ENCODE measurements around the gene HINT3.
A peak's percentile ranks its signal among the peaks of the same experiment; 100 is the strongest.
"Not testable (repeated sequence)": the region's sequence is repeated elsewhere in the genome, so short reads cannot be mapped to it uniquely, and the experiment has no call there.

Gene HINT3

DNA sequence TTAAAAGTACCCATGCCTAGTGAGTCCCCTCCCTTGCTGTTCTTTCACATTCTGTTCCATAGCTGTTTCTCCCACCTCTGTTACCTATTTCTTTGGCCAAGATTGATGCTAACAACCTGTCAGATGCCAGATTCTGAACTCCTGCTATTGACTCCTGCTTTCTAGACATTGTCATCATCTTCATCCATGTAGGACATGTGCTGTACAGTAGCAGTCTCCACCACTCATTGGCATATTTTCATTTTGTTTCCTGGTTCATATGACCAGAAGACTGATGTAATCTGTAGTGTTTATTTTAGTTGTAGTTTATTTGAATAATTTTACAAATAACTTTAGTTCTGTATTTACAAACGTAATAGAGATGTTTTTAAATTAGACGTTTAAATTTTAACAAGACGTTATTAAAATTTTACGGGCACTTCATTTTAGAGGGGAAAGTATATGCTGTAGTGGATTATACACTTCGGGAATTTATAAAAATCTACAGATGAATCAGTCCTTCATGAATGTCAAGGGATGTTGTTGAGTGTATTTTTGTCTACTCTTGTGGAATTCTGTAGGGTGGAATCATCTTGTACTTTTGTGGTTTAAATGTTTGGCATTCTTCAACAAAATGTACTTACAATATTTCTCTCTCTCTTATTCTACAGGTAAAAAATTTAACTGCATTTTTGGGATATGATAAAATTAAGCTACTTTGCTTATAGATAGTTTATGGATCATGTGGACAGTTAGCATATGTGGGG lies 63.9 kb downstream of the HINT3 start:
- no peak for DNase-seq (ENCODE audit: low read depth)

GRCh38 chr6:126023474-126023873 lies 66.9 kb downstream of the HINT3 start:
- not testable (repeated sequence) for H3K4me3 ChIP-seq (ENCODE audit: low read length)
- peak; percentile 22 for DNase-seq (ENCODE audit: low read depth)

More for the DNA sequence above, 63.9 kb downstream of the HINT3 start:
- no peak overlapping the region for H3K4me3 ChIP-seq (ENCODE audit: low read length)
- TF ChIP-seq, protein P1, sequence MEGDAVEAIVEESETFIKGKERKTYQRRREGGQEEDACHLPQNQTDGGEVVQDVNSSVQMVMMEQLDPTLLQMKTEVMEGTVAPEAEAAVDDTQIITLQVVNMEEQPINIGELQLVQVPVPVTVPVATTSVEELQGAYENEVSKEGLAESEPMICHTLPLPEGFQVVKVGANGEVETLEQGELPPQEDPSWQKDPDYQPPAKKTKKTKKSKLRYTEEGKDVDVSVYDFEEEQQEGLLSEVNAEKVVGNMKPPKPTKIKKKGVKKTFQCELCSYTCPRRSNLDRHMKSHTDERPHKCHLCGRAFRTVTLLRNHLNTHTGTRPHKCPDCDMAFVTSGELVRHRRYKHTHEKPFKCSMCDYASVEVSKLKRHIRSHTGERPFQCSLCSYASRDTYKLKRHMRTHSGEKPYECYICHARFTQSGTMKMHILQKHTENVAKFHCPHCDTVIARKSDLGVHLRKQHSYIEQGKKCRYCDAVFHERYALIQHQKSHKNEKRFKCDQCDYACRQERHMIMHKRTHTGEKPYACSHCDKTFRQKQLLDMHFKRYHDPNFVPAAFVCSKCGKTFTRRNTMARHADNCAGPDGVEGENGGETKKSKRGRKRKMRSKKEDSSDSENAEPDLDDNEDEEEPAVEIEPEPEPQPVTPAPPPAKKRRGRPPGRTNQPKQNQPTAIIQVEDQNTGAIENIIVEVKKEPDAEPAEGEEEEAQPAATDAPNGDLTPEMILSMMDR (conservative IDR thresholded peaks at IDR 0.05; ENCODE audit: low read length): no peak

- no peak overlapping the region for H3K4me3 ChIP-seq (ENCODE audit: low read length)
- no peak for DNase-seq (ENCODE audit: low read depth)
- TF ChIP-seq, protein P1 (conservative IDR thresholded peaks at IDR 0.05; ENCODE audit: low read length): no peak
These were observed 69.4 kb downstream of the HINT3 start for GRCh38 chr6:126026001-126026400.

DNA sequence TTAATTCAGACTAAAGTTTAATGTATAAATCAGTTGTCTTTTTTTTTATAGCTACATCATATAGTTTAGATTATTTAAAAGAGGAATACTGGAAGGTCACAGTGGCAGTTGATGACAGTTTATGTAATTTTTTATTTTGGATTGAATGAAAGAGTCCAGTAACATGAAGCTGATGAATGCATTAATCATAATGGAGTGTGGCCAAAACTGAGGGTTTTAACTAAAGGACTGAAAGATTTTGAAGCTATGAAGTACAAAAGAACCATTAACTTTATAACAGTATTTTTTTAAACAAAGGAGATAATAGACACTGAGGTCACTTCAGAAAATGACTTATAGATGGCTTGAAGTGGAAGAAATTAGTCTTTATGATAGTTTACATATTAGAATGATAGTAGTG lies 71.0 kb downstream of the HINT3 start:
- H3K4me3 ChIP-seq (ENCODE audit: low read length): no peak overlapping the region
- TF ChIP-seq, protein P1 (conservative IDR thresholded peaks at IDR 0.05; ENCODE audit: low read length): no peak
- no peak for DNase-seq (ENCODE audit: low read depth)

All from AG10803 (cell line).